ENCODE results near the gene FBRS.
A peak's percentile ranks its signal among the peaks of the same experiment; 100 is the strongest.

The FBRS gene

DNA sequence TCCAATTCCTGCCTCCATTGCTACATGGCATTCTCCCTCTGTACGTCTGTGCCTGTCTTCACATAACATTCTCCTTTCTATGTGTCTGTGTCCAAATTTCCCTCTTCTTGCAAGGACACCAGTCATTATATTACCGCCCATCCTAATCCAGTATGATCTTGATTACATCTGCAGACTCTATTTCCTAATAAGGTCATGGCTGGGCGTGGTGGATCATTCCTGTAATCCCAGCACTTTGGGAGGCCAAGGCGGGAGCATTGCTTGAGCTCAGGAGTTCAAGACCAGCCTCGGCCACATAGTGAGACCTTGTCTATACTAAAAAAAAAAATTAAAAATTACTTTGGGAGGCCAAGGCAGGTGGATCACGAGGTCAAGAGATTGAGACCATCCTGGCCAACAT is 12.5 kb upstream of the FBRS start:
- DNase-seq = no peak

DNA sequence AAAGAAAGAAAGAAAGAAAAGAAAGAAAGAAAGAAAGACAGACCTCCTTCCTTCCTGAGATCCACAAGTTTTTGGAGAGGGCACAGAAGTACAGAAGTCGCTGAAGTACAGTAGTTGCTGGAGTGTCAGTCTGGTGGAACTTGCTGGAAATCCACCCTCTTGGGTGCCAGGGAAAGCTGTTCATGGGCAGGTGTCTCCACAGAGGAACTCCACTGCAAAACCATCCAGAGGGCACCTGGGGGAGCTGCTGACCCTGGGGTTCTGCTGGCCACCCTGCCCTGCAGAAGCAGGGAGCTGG is 11.0 kb upstream of the FBRS start:
- DNase-seq = no peak

GRCh38 chr16:30649725-30650368 is 8.4 kb upstream of the FBRS start:
- no peak for DNase-seq

DNA sequence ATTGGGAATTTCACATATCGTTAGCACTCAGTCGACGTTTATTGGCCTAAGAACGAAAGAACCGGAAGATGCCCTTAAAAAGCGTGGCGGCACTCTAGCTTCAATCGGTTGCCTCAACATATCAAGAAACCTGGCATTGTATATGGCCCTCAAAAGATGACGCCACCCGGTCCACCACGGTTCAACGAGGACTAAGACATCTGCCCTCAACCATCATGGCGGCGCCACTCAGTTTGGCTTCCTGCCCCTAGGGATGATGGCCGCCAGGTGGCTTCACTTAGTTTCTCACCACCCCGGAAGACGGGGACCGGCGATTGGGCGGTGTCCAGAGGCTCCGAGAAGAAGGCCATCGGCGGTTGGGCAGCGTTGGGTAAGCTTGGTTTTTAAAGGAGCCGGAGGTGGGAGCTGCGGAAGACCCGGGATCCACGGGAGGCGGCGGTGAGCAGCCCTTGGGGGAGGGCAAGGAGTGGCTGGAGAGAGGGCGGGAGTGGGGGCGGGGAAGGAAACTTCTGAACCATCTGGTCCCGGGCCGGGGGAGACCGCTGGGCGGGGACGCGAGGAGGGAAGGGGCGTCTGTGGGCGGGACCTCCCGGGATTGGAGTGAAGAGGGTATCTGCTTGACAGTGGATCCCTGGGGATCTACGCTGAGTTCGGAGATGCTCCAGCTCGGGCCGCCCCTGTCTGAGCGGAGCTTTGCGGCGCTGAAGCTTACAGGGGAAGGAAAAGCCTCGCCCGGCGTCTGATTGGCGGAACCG is 7.7 kb upstream of the FBRS start, which contains the start of gene PRR14:
TSS of gene PRR14 (plus strand) at position 592 of the 755 bp plus-strand sequence. CDS start 686 bp downstream, outside the sequence.
- DNase-seq = peak; percentile 100

DNA sequence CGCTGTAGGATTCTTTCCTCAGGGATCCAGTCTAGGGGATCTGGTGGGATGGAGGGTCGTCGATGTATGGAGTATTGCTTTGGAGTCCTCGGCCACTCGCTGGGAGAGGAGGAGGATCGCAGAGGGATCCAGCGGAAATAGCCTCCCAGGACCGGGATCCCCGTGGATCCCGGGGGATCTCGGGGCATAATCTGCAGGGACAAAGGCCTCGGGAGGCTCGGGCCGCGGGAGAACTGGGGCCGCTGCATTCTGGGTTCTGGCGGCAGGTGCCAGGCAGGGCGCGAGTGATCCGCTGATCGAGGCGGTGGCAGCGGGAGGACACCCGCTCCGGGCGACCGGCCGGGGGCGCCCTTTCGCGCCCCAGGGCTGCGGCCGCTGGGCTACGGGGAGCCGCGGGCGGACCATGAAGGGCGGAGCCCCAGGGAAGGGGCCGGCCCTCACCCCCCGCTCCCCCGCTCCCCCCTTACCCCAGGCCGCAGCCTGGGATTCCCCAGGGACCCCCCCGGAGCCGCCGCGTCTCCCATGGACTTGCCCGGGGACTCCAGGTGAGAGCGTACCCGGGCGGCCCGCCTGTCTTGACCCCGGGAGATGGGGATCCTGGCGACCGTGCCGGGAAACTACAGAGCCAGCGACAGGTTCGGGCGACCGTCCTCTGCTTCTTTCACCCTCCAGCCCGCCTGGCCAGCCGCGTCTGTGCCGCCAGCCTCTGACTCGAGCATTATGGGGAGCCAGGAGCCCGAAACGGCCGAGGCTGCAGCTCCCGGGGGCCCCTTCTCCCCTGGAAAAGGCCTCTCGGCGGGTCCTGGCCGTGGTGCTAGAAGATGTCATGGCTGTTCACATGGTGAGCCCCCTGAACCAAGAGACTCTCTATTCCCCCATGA is 6.9 kb upstream of the FBRS start:
- peak; percentile 55 for DNase-seq

DNA sequence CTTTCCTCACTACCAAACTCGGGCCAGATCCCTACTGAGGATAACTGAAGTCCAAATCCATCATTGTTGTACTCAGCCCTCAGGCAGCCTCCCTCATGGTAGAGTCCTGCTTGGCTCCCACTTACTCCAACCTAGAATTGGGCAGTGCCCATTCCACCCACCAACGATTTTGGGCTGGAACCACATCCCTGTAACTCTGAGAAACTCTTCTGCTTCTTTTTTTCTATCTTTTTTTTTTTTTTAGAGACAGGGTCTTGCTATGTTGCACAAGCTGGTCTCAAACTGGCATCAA is 6.3 kb upstream of the FBRS start:
- no peak for DNase-seq

- DNase-seq = no peak
These were observed 5.5 kb upstream of the FBRS start for GRCh38 chr16:30652718-30653117.

DNA sequence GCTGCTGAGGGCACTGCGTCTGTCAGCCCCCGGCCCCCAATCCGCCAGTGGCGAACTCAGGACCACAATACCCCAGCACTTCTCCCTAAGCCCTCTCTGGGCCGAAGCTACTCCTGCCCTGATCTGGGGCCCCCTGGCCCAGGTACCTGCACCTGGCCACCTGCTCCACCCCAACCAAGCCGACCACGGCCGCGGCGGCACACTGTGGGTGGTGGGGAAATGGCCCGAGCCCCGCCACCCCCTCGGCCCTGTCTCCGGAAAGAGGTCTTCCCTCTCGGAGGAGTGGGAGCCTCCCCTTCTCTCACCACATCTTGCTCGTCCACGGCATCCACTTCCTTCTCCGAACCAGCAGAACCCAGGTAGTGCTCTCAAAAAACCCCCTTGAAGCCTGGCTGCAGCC is 3.4 kb upstream of the FBRS start:
- DNase-seq = no peak

GRCh38 chr16:30655815-30656347 is 2.4 kb upstream of the FBRS start:
- DNase-seq = no peak

DNA sequence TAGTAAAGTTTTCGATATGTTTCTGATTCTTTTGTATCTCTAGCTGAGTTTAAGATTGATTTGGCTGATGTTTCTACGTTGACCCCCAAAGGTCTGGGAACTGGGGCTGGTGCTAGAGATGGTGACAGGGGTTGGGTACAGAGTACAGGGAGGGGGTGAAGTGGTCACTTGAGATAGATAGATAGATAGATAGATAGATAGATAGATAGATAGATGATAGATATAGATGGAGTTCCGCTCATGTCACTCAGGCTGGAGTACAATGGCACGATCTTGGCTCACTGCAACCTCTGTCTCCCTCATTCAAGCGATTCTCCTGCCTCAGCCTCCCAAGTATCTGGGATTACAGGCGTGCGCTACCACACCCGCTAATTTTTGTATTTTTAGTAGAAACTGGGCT is 1.8 kb upstream of the FBRS start:
- DNase-seq = no peak

GRCh38 chr16:30656974-30657865 is 1.0 kb upstream of the FBRS start:
- DNase-seq = no peak

GRCh38 chr16:30658731-30659506 is 688 bp downstream of the FBRS start:
- peak; percentile 97 for DNase-seq

GRCh38 chr16:30659507-30660423 is 1.5 kb downstream of the FBRS start:
- DNase-seq = no peak

GRCh38 chr16:30660424-30661261 is 2.4 kb downstream of the FBRS start:
- peak; percentile 16 for DNase-seq

DNA sequence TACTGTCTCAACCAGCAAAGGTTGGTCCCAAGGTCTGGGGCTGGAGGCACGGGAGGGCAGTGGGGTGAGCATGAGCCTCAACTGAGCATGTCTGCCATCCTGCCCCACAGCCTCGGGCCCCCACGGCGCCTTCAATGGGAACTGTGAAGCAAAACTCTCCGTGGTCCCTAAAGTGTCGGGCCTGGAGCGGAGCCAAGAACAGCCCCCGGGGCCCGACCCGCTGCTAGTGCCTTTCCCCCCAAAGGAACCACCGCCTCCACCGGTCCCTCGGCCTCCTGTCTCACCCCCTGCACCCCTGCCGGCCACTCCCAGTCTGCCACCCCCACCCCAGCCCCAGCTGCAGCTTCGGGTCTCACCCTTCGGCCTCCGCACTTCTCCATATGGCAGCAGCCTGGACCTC is 4.2 kb downstream of the FBRS start:
- DNase-seq = no peak

- DNase-seq = no peak
These were observed 4.8 kb downstream of the FBRS start for GRCh38 chr16:30663038-30663437.

DNA sequence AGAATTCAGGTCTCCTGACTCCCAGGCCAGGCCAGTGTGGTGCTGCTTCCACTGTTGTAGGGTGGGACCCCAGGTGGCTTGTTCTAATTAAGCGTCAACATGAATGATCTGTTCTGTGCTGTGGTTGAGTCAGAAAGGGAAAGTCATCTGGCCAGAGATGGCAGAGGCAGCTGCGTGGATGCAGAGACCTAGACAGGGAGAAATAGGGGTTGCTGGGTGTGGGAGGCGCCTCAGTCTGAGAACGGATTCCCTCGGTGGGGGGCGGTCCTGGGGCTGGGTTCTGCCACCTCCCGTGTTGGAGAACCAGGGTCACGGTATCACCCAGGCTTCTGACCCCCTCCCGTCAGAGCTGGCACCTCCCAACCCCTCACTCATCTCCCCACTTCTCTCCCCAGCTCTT is 5.6 kb downstream of the FBRS start:
- no peak for DNase-seq

DNA sequence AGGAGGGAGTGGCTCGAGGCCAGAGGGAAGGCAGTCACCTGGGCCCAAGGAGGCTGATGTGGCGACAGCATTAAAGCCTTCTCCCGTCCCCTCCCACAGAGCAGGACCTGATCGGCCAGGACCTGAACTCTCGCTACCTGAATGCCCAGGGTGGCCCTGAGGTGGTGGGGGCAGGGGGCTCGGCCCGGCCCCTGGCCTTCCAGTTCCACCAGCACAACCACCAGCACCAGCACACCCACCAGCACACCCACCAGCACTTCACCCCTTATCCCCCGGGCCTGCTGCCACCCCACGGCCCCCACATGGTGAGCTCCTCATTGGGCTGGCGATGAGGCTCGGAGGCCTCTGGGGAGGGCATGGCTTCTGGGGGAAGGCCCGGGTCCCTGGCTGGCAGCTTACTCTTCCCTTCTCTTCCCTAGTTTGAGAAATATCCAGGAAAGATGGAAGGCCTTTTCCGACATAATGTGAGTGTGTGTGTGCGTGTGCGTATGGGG is 6.4 kb downstream of the FBRS start:
- no peak for DNase-seq

DNA sequence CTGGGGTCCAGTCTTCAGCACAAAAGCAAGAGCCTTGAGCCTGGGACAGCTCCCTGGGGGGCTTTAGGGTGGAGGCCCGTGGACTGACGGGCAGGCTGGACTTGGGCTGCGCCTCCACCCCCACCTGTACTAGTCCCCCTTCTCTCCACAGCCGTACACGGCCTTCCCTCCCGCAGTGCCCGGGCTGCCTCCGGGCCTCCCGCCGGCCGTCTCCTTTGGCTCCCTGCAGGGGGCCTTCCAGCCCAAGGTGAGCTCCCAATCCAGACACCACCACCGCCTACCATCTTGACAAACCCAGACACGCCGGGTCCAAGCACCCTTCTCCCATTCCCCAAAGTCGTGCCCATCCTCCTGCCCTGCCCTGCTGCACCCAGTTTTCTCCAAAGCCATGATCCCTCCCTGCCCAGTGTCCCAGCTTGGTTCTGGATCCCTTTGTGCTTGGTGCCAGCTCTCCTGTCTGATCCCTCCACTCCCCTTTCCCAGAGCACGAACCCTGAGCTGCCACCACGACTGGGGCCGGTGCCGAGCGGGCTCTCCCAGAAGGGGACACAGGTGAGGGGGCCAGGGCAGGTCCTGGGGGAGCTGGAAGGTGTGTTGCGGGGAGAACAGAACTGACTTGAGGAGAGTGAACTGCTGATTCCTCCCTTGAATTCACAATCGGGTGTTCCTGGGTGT is 7.1 kb downstream of the FBRS start:
- DNase-seq = no peak
